ENCODE results near the gene THADA. TPM values are rescaled to one million over a fixed set of nuclear protein-coding genes. Genes with fewer than 3 reads are reported as not detected.

Gene THADA
- total and polyA plus RNA-seq, 8 donors: 32.9 to 42.7 (median 37.2) TPM

GRCh38 chr2:43482961-43483360 is 112.9 kb downstream of the THADA start:
- no peaks in the 10 kb centered on the region for H3K27me3 ChIP-seq
- peaks cover 0 to 22% of the 10 kb centered on the region in 2 donors for H3K4me1 ChIP-seq
- DNase-seq: no peak
- H3K36me3 ChIP-seq: no peaks in the 10 kb centered on the region
- no peak overlapping the region for H3K4me3 ChIP-seq
- no peak overlapping the region for H3K27ac ChIP-seq
- intact Hi-C loops (cut with DNase I): loop anchor here in 1 of 2 donors (10.0 kb wide), 2 partner anchors 248 to 538 kb away; no protein-coding TSS in a partner anchor
- H3K9me3 ChIP-seq: no peaks in the 10 kb centered on the region
- ATAC-seq: no peak
- TF ChIP-seq CTCF (IDR thresholded peaks at IDR 0.05): no peak

- Histone ChIP-seq H3K27me3 (no peaks in the 10 kb centered on the region), H3K27ac (no peak overlapping the region), H3K36me3 (no peaks in the 10 kb centered on the region), H3K9me3 (no peaks in the 10 kb centered on the region), H3K4me1 (peaks cover 0 to 22% of the 10 kb centered on the region in 2 donors), H3K4me3 (no peak overlapping the region)
- ATAC-seq: no peak
- no peak for DNase-seq
- no peak for TF ChIP-seq CTCF (IDR thresholded peaks at IDR 0.05)
- intact Hi-C loops (cut with DNase I): loop anchor here in 1 of 2 donors (10.0 kb wide), 2 partner anchors 247 to 537 kb away; no protein-coding TSS in a partner anchor
Observed at GRCh38 chr2:43481927-43482542, 113.8 kb downstream of the THADA start.

- no peak for TF ChIP-seq CTCF (IDR thresholded peaks at IDR 0.05)
- no peak overlapping the region for H3K27ac ChIP-seq
Observed at GRCh38 chr2:43480874-43481273, 115.0 kb downstream of the THADA start.

GRCh38 chr2:43478412-43479086 is 117.3 kb downstream of the THADA start:
- Histone ChIP-seq H3K27me3 (no peaks in the 10 kb centered on the region), H3K36me3 (no peaks in the 10 kb centered on the region), H3K9me3 (no peaks in the 10 kb centered on the region), H3K4me3 (no peak overlapping the region), H3K27ac (peak overlapping the region in 1 of 2 donors; percentile 8), H3K4me1 (peaks cover 0 to 10% of the 10 kb centered on the region in 2 donors)
- DNase-seq (no peak), ATAC-seq (peak; percentile 82)
- TF ChIP-seq CTCF (IDR thresholded peaks at IDR 0.05): no peak
- intact Hi-C loops (cut with DNase I): no loop called here

More at GRCh38 chr2:43480874-43481273, 115.0 kb downstream of the THADA start:
- intact Hi-C loops (cut with DNase I): loop anchor here in 1 of 2 donors (10.0 kb wide), 2 partner anchors 246 to 536 kb away; no protein-coding TSS in a partner anchor
- Histone ChIP-seq H3K27me3 (no peaks in the 10 kb centered on the region), H3K4me1 (peaks cover 0 to 18% of the 10 kb centered on the region in 2 donors), H3K36me3 (no peaks in the 10 kb centered on the region), H3K4me3 (no peak overlapping the region), H3K9me3 (no peaks in the 10 kb centered on the region)
- DNase-seq (no peak), ATAC-seq (no peak)

GRCh38 chr2:43475922-43476321 is 119.9 kb downstream of the THADA start:
- Histone ChIP-seq H3K27me3 (no peaks in the 10 kb centered on the region), H3K36me3 (no peaks in the 10 kb centered on the region), H3K27ac (no peak overlapping the region), H3K9me3 (no peaks in the 10 kb centered on the region), H3K4me1 (no peaks in the 10 kb centered on the region), H3K4me3 (no peak overlapping the region)
- TF ChIP-seq CTCF (IDR thresholded peaks at IDR 0.05): no peak
- intact Hi-C loops (cut with DNase I): no loop called here
- ATAC-seq (no peak), DNase-seq (no peak)
